Measurements from ENCODE around the gene LRRFIP1.

LRRFIP1 gene

DNA sequence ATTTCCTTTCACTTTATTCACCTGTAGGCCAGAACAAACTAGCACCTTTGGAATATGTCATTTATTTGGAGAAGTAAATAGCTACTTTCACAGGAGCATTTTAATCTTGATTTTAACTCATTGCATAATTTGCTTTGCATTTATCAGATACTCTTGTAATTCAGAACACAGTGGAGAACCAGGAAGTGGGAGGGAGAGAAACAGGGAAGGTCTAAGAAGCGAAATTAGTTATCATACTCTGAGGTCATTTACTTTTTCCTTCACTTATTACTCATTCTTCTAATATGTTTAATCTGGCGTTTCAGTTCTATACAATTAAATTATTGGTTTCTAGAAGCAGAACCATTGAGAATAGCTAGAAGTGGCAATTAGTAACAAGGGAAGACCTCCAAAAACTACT is 191.8 kb downstream of the LRRFIP1 start:
- no peak for DNase-seq (ENCODE audit: low read depth)
- H3K4me3 ChIP-seq (ENCODE audit: low read length) = no peak overlapping the region
- TF ChIP-seq, protein P1, sequence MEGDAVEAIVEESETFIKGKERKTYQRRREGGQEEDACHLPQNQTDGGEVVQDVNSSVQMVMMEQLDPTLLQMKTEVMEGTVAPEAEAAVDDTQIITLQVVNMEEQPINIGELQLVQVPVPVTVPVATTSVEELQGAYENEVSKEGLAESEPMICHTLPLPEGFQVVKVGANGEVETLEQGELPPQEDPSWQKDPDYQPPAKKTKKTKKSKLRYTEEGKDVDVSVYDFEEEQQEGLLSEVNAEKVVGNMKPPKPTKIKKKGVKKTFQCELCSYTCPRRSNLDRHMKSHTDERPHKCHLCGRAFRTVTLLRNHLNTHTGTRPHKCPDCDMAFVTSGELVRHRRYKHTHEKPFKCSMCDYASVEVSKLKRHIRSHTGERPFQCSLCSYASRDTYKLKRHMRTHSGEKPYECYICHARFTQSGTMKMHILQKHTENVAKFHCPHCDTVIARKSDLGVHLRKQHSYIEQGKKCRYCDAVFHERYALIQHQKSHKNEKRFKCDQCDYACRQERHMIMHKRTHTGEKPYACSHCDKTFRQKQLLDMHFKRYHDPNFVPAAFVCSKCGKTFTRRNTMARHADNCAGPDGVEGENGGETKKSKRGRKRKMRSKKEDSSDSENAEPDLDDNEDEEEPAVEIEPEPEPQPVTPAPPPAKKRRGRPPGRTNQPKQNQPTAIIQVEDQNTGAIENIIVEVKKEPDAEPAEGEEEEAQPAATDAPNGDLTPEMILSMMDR (conservative IDR thresholded peaks at IDR 0.05; ENCODE audit: low read length) = no peak

DNA sequence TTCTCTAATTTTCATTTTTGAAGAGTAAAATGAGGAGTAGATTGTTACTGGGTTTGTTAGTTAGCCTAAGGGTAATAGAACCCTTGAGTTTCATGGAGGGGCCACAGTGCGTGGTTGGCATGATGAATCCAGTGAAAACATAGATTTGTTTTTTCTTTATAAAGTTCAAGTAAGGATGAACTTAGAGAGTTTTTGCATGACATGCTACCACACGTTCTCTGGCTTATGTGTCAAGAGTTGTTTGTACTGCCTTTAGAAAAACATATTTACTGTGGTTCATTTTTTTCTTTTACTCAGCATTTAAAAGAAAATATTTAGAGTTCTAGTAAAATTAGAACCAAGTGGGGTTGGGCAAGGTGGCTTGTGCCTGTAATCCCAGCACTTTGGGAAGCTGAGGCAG is 193.0 kb downstream of the LRRFIP1 start:
- DNase-seq (ENCODE audit: low read depth) = no peak
- H3K4me3 ChIP-seq (ENCODE audit: low read length) = no peak overlapping the region
- TF ChIP-seq, protein P1 (conservative IDR thresholded peaks at IDR 0.05; ENCODE audit: low read length) = no peak

DNA sequence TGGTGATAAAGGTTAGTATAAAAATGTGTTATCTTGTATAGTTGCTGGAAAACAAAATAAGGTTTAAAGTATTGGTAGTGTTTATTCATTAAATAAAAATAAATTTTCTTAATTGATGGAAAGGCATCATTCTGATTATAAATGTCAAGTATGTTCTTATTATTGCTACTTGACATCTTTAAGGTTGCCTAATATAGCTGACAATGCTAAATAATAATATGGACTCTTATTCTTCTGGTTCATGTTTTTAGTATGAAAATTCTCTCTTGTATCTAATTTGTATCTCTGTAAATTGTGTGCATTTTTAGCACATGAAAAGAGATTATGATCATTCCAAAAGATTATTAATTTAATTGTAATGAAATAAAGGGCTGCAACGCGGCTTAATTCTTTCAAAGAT is 196.2 kb downstream of the LRRFIP1 start:
- TF ChIP-seq, protein P1 (conservative IDR thresholded peaks at IDR 0.05; ENCODE audit: low read length) = no peak
- H3K4me3 ChIP-seq (ENCODE audit: low read length) = no peak overlapping the region
- DNase-seq (ENCODE audit: low read depth) = no peak

DNA sequence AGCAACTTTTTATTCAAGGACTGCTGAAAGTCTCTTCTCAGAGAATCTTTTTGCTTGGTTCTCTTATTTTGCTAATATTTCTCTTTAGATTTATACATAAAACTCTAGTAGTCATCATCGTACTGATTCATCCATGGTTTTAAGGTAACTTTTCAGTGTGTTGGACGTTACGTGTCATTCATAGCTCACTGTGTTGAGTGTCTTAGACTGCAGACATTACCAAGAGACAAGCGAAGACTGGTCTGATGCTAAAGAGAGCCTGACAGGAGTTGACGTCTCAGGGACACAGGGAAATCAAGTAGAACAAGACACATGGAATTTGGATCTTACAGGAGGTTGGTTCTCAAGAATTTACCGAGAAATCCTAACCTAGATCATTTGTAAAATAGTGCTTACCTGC is 196.7 kb downstream of the LRRFIP1 start:
- no peak for DNase-seq (ENCODE audit: low read depth)
- H3K4me3 ChIP-seq (ENCODE audit: low read length) = no peak overlapping the region
- TF ChIP-seq, protein P1 (conservative IDR thresholded peaks at IDR 0.05; ENCODE audit: low read length) = no peak

DNA sequence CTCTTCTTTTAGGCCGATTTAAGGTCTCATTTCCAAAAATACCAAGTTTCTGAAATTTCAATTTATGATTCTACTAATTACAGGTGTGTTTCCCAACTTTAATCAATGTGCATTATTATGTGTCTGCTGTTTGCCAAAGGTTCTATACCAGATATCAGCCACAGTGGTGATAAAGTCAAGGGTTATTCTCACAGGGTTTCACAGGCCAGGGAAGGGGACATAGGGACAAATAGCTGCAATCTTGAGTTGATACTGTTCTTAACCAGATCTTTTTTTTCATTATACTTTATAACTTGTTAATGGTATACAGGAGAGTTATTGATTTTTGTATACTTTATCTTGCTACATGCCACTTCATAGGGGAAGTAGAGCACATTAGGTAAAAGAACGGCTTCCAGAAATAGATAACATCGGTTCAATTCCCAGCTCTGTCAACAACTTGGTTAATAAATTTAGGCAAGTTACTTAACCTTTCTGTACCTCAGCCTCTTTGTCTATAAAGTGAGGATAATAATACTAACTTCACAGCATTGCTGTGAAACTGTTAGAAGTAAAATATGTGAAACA is 200.1 kb downstream of the LRRFIP1 start:
- no peak overlapping the region for H3K4me3 ChIP-seq (ENCODE audit: low read length)
- DNase-seq (ENCODE audit: low read depth) = no peak
- TF ChIP-seq, protein P1 (conservative IDR thresholded peaks at IDR 0.05; ENCODE audit: low read length) = no peak
